HCT116 (cell line): ENCODE results near the gene ADGRG6. TPM values are rescaled to one million over a fixed set of nuclear protein-coding genes. Genes with fewer than 3 reads are reported as not detected.

Experiments used
- ATAC-seq: fragments of 200-7000 bp; cut with Tn5 transposase; 2 replicates; pipeline ENCODE4 v1.9.1; 2020; ENCODE audit warnings: mild to moderate bottlenecking, moderate library complexity
- BruUV-seq: library from RNA; stranded (reverse); fragments of 400-500 nt; replicated peaks from 2 replicates; lab custom pipeline; 2021; lab: Mats Ljungman, UMichigan
- CTCF ChIA-PET: fragments of 300-600 bp; sonication (Branson Sonifier 250); formaldehyde crosslinking; loops from one replicate; lab custom pipeline; 2021; ENCODE audit warnings: antibody characterized with exemption; lab: Charles Lee
- POLR2A ChIA-PET: fragments of 300-600, 350-600 bp; sonication (Branson Sonifier 250); formaldehyde crosslinking; loops from one replicate; lab custom pipeline; 2021; ENCODE audit warnings: antibody characterized with exemption; lab: Charles Lee
- RAD21 ChIA-PET, 2 experiments: fragments of 300-600 bp; sonication (Branson Sonifier 250); formaldehyde crosslinking; loops; one replicate each; lab custom pipeline; 2023; ENCODE audit warnings: low total read pairs in 2 of 2; ENCODE audit not compliant: uncharacterized antibody in 2 of 2, unreplicated experiment in 2 of 2, low non-redundant PET in 1 of 2; lab: Charles Lee
- DNase-seq: peaks from one replicate; pipeline ENCODE4 v3.0.0-alpha.2; 2010; ENCODE audit warnings: low read depth, low spot score
- H2AFZ ChIP-seq: fragments of 200-600 bp; shearing (Covaris generic), sonication (generic); 2 replicates; pipeline ENCODE4 v1.6.1; 2017; ENCODE audit warnings: low read depth, mixed run types, mixed read lengths, antibody characterized with exemption, low read length; ENCODE audit not compliant: poor library complexity, severe bottlenecking
- H3K27ac ChIP-seq: 2 replicates; pipeline ENCODE4 v1.5.1; 2012; ENCODE audit warnings: low read depth, low read length
- H3K27me3 ChIP-seq: fragments of 200-600 bp; sonication (generic); 2 replicates; pipeline ENCODE4 v1.6.1; 2016; ENCODE audit warnings: mixed run types, low read length, mixed read lengths; ENCODE audit not compliant: insufficient read depth
- H3K36me3 ChIP-seq, 2 experiments: fragments of 200-500 bp in 1 of 2; fragments of 200-600 bp in 1 of 2; sonication (Bioruptor generic) in 1 of 2; sonication (generic) in 1 of 2; 2 replicates each; pipeline versions ENCODE4 v1.5.1 to v1.6.1; 2014 to 2016; ENCODE audit warnings: low read length in 2 of 2, inconsistent platforms in 1 of 2, mixed read lengths in 1 of 2, mixed run types in 1 of 2; ENCODE audit not compliant: insufficient read depth in 2 of 2, control insufficient read depth in 1 of 2
- H3K4me1 ChIP-seq, 2 experiments: fragments of 200-600 bp in 1 of 2; sonication (generic) in 1 of 2; 2 replicates each; pipeline versions ENCODE4 v1.5.1 to v1.6.1; 2012 to 2017; ENCODE audit warnings: low read length in 2 of 2, inconsistent platforms in 1 of 2, mild to moderate bottlenecking in 1 of 2, mixed read lengths in 1 of 2, mixed run types in 1 of 2, moderate library complexity in 1 of 2; ENCODE audit not compliant: insufficient read depth in 2 of 2, control insufficient read depth in 1 of 2
- H3K4me2 ChIP-seq: fragments of 200-600 bp; sonication (generic); 2 replicates; pipeline ENCODE4 v1.6.1; 2017; ENCODE audit warnings: mixed run types, low read length, mixed read lengths
- H3K4me3 ChIP-seq, 2 experiments: fragments of 200-600 bp in 1 of 2; sonication (generic) in 1 of 2; replicated peaks in 1 of 2; 2 replicates each; pipeline ENCODE4 v1.5.1; 2011 to 2016; ENCODE audit warnings: low read length in 2 of 2, control low read depth in 1 of 2, low read depth in 1 of 2, mild to moderate bottlenecking in 1 of 2, mixed read lengths in 1 of 2, mixed run types in 1 of 2
- H3K79me2 ChIP-seq: fragments of 200-600 bp; sonication (generic); 2 replicates; pipeline ENCODE4 v1.6.1; 2017; ENCODE audit warnings: mild to moderate bottlenecking, mixed run types, low read length, moderate library complexity, mixed read lengths; ENCODE audit not compliant: insufficient read depth
- H3K9ac ChIP-seq: fragments of 200-600 bp; sonication (generic); 2 replicates; pipeline ENCODE4 v1.6.1; 2016; ENCODE audit warnings: low read length, mixed read lengths
- H3K9me2 ChIP-seq: fragments of 200-600 bp; sonication (generic), shearing (Covaris generic); 2 replicates; pipeline ENCODE4 v1.6.1; 2017; ENCODE audit warnings: mixed run types, mild to moderate bottlenecking, moderate library complexity; ENCODE audit not compliant: insufficient read depth
- H3K9me3 ChIP-seq, 2 experiments: fragments of 200-500 bp in 1 of 2; fragments of 200-600 bp in 1 of 2; sonication (Bioruptor generic) in 1 of 2; sonication (generic) in 1 of 2; 2 replicates each; pipeline ENCODE4 v1.6.1; 2014 to 2017; ENCODE audit warnings: low read length in 2 of 2, mixed read lengths in 2 of 2, inconsistent platforms in 1 of 2, low read depth in 1 of 2, mild to moderate bottlenecking in 1 of 2, mixed run types in 1 of 2, moderate library complexity in 1 of 2; ENCODE audit not compliant: control insufficient read depth in 1 of 2, insufficient read depth in 1 of 2
- H4K20me1 ChIP-seq: fragments of 200-600 bp; sonication (generic), shearing (Covaris generic); 2 replicates; pipeline ENCODE4 v1.6.1; 2017; ENCODE audit warnings: mixed run types, mild to moderate bottlenecking, moderate library complexity; ENCODE audit not compliant: insufficient read depth
- CBX3 ChIP-seq: IDR thresholded peaks from 2 replicates; pipeline ENCODE4 v1.6.1; 2012; ENCODE audit warnings: low read depth
- EZH2 ChIP-seq: fragments of 200-600 bp; sonication (generic); IDR thresholded peaks from 2 replicates; pipeline ENCODE4 v1.6.1; 2017; ENCODE audit warnings: antibody characterized with exemption, mixed run types
- FOSL1 ChIP-seq: IDR thresholded peaks from 2 replicates; pipeline ENCODE4 v1.6.1; 2012; ENCODE audit warnings: low read depth
- JUND ChIP-seq: IDR thresholded peaks from 2 replicates; pipeline ENCODE4 v1.6.1; 2012
- POLR2A ChIP-seq: IDR thresholded peaks from 2 replicates; pipeline ENCODE4 v1.7.0; 2011; ENCODE audit warnings: borderline replicate concordance; ENCODE audit not compliant: insufficient read depth, insufficient read length; ENCODE audit errors: extremely low read depth
- POLR2AphosphoS5 ChIP-seq: IDR thresholded peaks from 2 replicates; pipeline ENCODE4 v1.6.1; 2011; ENCODE audit warnings: mild to moderate bottlenecking, low read depth, low read length, moderate library complexity
- SP1 ChIP-seq: IDR thresholded peaks from 2 replicates; pipeline ENCODE4 v1.6.1; 2012; ENCODE audit warnings: low read depth
- SRF ChIP-seq: IDR thresholded peaks from 2 replicates; pipeline ENCODE4 v1.6.1; 2012; ENCODE audit warnings: low read depth
- YY1 ChIP-seq: IDR thresholded peaks from 2 replicates; pipeline ENCODE4 v1.6.1; 2011; ENCODE audit warnings: low read length, low read depth, moderate library complexity, mild to moderate bottlenecking; ENCODE audit not compliant: insufficient replicate concordance; ENCODE audit errors: extremely low read depth
- intact Hi-C: fragments of 100-400 bp; cut with micrococcal nuclease; formaldehyde crosslinking; loops from 2 replicates; pipeline ENCODE4 v1.10.0; 2022
- total RNA-seq: library from RNA; stranded (reverse); gene quantifications from one replicate; pipeline ENCODE4 v1.2.1, GENCODE V29; 2021; ENCODE audit not compliant: unreplicated experiment
- TF ChIP-seq, protein P1 (sequence below): IDR thresholded peaks from 2 replicates; pipeline ENCODE4 v1.6.1; 2012; ENCODE audit warnings: low read depth
- TF ChIP-seq, protein P2 (sequence below): IDR thresholded peaks from 2 replicates; pipeline ENCODE4 v1.6.1; 2012
- TF ChIP-seq, protein P3 (sequence below), 3 experiments: fragments of 200-600 bp in 1 of 3; sonication (generic) in 1 of 3; IDR thresholded peaks in 2 of 3; conservative IDR thresholded peaks in 1 of 3; 2 replicates each; pipeline ENCODE4 v1.5.1; 2012 to 2017; ENCODE audit warnings: low read depth in 2 of 3, low read length in 2 of 3, antibody characterized with exemption in 1 of 3, borderline replicate concordance in 1 of 3, control low read depth in 1 of 3, mild to moderate bottlenecking in 1 of 3, mixed read lengths in 1 of 3, mixed run types in 1 of 3, moderate library complexity in 1 of 3; ENCODE audit not compliant: insufficient read depth in 1 of 3
- TF ChIP-seq, protein P4 (sequence below): IDR thresholded peaks from 2 replicates; pipeline ENCODE4 v1.6.1; 2011; ENCODE audit warnings: mild to moderate bottlenecking, low read length, moderate library complexity; ENCODE audit not compliant: insufficient replicate concordance; ENCODE audit errors: extremely low read depth

Gene ADGRG6
- total RNA-seq, 1 experiment from 2014 or later = 67.9 TPM

DNA sequence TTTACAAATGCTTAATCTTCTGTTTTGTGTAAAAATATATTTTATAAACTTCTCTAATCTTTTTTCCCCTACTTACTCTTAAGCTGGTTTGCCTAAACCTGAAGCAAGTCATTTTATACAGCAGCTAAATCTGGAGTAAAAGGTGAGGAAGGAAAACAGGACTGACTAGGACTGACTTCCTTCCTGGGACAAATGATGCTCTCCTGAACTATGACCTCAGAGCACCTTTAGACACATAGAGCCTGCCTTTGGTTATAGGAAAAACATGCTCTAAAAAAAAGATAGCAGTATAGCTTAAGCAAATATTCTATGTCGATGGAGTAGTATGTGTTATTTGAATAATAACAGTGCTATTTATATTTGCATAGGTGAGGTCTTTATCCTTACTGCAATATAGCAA is 21.5 kb upstream of the ADGRG6 start (continued):
- TF ChIP-seq, protein P1, sequence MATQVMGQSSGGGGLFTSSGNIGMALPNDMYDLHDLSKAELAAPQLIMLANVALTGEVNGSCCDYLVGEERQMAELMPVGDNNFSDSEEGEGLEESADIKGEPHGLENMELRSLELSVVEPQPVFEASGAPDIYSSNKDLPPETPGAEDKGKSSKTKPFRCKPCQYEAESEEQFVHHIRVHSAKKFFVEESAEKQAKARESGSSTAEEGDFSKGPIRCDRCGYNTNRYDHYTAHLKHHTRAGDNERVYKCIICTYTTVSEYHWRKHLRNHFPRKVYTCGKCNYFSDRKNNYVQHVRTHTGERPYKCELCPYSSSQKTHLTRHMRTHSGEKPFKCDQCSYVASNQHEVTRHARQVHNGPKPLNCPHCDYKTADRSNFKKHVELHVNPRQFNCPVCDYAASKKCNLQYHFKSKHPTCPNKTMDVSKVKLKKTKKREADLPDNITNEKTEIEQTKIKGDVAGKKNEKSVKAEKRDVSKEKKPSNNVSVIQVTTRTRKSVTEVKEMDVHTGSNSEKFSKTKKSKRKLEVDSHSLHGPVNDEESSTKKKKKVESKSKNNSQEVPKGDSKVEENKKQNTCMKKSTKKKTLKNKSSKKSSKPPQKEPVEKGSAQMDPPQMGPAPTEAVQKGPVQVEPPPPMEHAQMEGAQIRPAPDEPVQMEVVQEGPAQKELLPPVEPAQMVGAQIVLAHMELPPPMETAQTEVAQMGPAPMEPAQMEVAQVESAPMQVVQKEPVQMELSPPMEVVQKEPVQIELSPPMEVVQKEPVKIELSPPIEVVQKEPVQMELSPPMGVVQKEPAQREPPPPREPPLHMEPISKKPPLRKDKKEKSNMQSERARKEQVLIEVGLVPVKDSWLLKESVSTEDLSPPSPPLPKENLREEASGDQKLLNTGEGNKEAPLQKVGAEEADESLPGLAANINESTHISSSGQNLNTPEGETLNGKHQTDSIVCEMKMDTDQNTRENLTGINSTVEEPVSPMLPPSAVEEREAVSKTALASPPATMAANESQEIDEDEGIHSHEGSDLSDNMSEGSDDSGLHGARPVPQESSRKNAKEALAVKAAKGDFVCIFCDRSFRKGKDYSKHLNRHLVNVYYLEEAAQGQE = no peak
- TF ChIP-seq, protein P2, sequence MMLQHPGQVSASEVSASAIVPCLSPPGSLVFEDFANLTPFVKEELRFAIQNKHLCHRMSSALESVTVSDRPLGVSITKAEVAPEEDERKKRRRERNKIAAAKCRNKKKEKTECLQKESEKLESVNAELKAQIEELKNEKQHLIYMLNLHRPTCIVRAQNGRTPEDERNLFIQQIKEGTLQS = no peak
- TF ChIP-seq POLR2A (no peak), FOSL1 (no peak), SRF (no peak), YY1 (no peak), JUND (no peak), POLR2AphosphoS5 (no peak), CBX3 (no peak)
- TF ChIP-seq, all 23 proteins: peak for 0

DNA sequence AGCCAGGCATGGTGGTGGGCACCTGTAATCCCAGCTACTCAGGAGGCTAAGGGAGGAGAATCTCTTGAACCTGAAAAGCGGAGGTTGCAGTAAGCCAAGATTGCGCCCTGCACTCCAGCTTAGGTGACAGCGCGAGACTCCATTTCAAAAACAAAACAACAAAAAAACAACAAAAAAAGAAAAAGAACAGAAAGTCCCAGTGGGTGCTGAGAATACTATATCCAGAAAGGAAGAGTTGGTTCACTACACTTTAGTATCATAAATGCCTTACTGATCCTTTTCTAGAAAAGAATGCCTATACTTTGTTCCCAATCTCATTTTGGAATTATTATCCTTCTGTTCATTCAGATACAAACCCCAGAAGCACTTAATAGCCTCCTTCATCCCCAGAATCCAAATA is 20.9 kb upstream of the ADGRG6 start:
- BruUV-seq = no TSS peak
- H3K9ac ChIP-seq = no peak overlapping the region
- ATAC-seq (no peak), DNase-seq (no peak)
- no peak overlapping the region for H2AFZ ChIP-seq
- H3K4me2 ChIP-seq = no peak overlapping the region
- H3K9me3 ChIP-seq = no peaks in the 10 kb centered on the region
- intact Hi-C loops = no loop called here
- H3K36me3 ChIP-seq = no peaks in the 10 kb centered on the region
- ChIA-PET CTCF (no interaction called here), POLR2A (no interaction called here), RAD21 (no interaction called here)
- H3K9me2 ChIP-seq = no peaks in the 10 kb centered on the region
- no peaks in the 10 kb centered on the region for H3K27me3 ChIP-seq
- no peaks in the 10 kb centered on the region for H3K79me2 ChIP-seq
- no peak overlapping the region for H3K4me3 ChIP-seq
- no peaks in the 10 kb centered on the region for H4K20me1 ChIP-seq
- no peak overlapping the region for H3K27ac ChIP-seq
- H3K4me1 ChIP-seq = peaks cover 4 to 11% of the 10 kb centered on the region in 2 experiments; a peak in 2 of 4 replicates
- TF ChIP-seq, protein P3, sequence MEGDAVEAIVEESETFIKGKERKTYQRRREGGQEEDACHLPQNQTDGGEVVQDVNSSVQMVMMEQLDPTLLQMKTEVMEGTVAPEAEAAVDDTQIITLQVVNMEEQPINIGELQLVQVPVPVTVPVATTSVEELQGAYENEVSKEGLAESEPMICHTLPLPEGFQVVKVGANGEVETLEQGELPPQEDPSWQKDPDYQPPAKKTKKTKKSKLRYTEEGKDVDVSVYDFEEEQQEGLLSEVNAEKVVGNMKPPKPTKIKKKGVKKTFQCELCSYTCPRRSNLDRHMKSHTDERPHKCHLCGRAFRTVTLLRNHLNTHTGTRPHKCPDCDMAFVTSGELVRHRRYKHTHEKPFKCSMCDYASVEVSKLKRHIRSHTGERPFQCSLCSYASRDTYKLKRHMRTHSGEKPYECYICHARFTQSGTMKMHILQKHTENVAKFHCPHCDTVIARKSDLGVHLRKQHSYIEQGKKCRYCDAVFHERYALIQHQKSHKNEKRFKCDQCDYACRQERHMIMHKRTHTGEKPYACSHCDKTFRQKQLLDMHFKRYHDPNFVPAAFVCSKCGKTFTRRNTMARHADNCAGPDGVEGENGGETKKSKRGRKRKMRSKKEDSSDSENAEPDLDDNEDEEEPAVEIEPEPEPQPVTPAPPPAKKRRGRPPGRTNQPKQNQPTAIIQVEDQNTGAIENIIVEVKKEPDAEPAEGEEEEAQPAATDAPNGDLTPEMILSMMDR (IDR thresholded peaks at IDR 0.05 in 2 of 3, conservative IDR thresholded peaks at IDR 0.05 in 1 of 3; ENCODE audit: borderline replicate concordance in 1 of 3, insufficient read depth in 1 of 3, low read depth in 2 of 3, low read length in 2 of 3) = no peak
- TF ChIP-seq EZH2 (no peak), SP1 (no peak), FOSL1 (no peak)
- TF ChIP-seq, protein P4, sequence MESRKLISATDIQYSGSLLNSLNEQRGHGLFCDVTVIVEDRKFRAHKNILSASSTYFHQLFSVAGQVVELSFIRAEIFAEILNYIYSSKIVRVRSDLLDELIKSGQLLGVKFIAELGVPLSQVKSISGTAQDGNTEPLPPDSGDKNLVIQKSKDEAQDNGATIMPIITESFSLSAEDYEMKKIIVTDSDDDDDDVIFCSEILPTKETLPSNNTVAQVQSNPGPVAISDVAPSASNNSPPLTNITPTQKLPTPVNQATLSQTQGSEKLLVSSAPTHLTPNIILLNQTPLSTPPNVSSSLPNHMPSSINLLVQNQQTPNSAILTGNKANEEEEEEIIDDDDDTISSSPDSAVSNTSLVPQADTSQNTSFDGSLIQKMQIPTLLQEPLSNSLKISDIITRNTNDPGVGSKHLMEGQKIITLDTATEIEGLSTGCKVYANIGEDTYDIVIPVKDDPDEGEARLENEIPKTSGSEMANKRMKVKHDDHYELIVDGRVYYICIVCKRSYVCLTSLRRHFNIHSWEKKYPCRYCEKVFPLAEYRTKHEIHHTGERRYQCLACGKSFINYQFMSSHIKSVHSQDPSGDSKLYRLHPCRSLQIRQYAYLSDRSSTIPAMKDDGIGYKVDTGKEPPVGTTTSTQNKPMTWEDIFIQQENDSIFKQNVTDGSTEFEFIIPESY = no peak
- TF ChIP-seq, protein P1 = no peak
